ENCODE measurements around the gene TEKTIP1.
"Not testable (repeated sequence)": the region's sequence is repeated elsewhere in the genome, so short reads cannot be mapped to it uniquely, and the experiment has no call there.

The TEKTIP1 gene

GRCh38 chr19:3563709-3564524, 24.9 kb downstream of the TEKTIP1 start:
- no peak for DNase-seq

DNA sequence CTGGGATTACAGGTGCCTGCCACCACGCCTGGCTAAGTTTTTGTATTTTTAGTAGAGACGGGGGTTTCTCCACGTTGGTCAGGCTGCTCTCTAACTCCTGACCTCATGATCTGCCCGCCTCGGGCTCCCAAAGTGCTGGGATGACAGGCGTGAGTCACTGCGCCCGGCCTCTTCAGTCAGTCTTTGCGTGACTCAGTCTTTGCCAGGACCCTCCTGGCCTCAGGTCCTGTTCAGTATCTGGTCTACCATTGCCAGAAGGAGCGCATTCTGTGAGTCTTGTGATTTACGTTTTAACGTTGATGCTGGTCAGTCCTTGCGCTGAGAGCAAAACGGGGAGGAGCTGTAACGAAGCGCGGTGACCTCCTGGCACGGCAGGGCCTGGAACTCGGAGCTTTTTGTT, 26.2 kb downstream of the TEKTIP1 start:
- DNase-seq = no peak

DNA sequence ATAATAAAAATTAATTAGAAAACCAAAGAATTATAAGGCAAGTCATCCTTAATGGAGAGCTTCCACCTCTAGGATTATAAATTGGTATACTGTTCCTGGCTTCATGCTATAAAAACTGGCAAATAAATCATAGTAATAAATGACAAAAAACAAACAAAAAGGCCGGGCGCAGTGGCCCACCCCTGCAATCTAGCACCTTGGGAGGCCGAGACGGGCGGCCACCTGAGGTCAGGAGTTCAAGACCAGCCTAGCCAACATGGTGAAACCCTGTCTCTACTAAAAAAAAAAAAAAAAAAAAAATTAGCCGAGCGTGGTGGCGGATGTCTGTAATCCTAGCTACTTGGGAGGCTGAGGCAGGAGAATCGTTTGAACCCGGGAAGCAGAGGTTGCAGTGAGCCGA, 31.1 kb downstream of the TEKTIP1 start:
- DNase-seq = not testable (repeated sequence)

DNA sequence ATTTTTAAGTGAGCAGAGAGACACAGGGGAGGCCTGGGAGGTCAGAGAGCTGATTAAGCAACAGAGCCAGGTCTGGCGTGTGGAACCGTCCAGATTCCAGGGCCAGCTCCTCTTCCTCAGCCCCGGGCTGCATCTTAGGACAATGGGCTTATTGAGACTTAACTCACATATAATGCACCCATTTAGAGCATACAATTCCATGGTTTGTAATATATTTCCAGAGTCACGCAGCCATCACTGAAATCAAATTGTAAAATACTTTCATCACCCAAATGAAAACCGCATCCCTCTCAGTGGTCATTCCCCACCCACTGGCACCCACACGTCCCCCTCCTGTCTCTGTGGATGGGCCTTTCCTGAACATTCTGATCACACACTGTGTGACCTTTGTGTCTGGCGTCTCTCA, 31.6 kb downstream of the TEKTIP1 start:
- no peak for DNase-seq

GRCh38 chr19:3572132-3572854, 33.3 kb downstream of the TEKTIP1 start:
- DNase-seq = peak; percentile 97

GRCh38 chr19:3572855-3573161, 33.8 kb downstream of the TEKTIP1 start, which contains the start of gene HMG20B:
HMG20B (plus strand) TSS chr19:3572944; CDS start chr19:3573310, 366 bp downstream.
- DNase-seq = no peak

DNA sequence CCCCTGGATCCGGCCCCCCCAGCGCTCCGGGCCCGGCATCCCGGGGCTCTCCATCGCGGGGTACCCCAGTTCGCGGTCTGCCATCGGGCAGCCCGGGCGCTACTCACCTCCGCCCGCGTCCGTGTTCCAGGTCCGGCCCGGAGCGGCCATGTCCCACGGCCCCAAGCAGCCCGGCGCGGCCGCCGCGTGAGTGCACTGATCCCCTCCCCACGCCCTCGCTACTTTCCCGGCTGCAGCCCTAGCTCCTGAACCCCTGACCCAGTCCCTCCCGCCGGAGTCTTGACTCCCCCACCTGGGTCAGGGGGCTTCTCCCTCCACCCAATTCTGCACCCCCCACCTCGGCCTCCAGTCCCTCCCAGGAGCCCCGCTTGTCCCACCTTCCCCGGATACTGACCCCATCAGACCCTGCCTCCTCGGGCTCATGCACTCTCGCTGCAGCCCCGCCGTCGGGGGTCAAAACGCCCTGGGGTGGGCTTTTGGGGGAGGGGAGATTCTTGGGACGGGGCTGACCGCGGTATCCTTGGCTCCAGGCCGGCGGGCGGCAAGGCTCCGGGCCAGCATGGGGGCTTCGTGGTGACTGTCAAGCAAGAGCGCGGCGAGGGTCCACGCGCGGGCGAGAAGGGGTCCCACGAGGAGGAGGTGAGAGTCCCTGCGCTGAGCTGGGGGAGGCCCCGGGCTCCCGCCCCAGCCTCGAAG, 34.3 kb downstream of the TEKTIP1 start:
- DNase-seq = no peak

- DNase-seq = peak; percentile 98
Observed at GRCh38 chr19:3573858-3574637, 35.1 kb downstream of the TEKTIP1 start.

DNA sequence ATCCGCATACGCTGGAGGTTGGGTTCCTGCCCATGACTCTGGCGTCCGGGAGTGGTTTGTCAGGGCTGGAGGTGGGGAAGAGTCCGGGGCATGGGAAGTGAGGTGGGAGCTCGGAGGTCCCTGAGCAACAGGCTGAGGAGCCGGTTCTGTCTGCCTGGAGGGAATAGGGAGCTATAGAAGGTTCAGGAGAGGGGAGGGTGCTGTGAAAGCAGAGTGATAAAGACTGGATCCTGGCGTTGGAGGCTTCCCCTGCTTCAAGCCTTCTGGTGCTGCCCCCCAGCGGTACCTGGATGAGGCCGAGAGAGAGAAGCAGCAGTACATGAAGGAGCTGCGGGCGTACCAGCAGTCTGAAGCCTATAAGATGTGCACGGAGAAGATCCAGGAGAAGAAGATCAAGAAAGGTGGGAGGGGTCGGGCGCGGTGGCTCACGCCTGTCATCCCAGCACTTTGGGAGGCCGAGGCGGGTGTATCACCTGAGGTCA, 36.3 kb downstream of the TEKTIP1 start:
- DNase-seq = no peak

GRCh38 chr19:3575949-3576673, 37.1 kb downstream of the TEKTIP1 start:
- no peak for DNase-seq

DNA sequence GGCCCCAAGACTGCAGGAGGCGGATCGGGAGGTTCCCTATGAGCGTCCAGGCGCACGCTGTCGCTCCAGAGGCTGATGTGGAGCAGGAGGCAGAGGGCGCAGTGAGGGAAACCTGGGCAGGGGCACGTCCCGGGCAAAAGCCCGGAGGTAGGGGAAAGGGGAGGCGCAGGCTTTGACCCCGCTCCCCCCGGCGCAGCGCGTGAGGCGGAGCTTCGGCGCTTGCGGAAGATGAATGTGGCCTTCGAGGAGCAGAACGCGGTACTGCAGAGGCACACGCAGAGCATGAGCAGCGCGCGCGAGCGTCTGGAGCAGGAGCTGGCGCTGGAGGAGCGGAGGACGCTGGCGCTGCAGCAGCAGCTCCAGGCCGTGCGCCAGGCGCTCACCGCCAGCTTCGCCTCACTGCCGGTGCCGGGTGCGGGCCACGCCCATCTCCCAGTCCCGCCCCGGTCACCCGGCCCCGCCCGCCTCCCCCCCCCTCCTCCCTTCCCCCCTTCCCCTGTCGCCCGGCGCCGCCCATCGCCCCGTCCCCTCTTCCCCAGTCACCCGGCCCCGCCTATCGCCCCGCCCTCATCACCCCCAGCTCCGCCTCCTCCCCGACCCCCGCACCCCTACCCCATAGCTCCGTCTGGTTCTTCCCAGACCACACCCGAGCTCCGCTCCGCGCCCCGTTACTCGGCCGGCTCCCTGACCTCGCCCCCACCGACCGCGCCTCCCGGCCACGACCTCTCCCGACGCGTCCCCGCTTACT, 37.9 kb downstream of the TEKTIP1 start:
- DNase-seq = no peak

- no peak for DNase-seq
Observed at GRCh38 chr19:3577723-3578344, 38.9 kb downstream of the TEKTIP1 start.

- DNase-seq = no peak
Observed at GRCh38 chr19:3578390-3578789, 39.4 kb downstream of the TEKTIP1 start.

- no peak for DNase-seq
Observed at GRCh38 chr19:3580156-3580934, 41.4 kb downstream of the TEKTIP1 start.

DNA sequence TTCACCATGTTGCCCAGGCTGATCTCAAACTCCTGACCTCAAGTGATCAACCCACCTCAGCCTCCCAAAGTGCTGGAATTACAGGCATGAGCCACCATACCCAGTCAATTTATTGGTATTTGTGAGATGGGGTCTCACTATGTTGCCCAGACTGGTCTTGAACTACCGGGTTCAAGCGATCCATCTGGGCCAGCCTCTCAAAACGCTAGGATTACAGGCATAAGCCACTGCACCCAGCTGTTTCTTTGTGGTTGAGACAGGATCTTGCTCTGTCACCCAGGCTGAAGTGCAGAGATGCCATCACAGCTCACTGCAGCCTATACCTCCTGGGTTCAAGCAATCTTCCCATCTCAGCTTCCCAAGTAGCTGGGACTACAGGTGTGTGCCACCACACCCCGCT, 42.8 kb downstream of the TEKTIP1 start:
- DNase-seq = not testable (repeated sequence)

- not testable (repeated sequence) for DNase-seq
Observed at GRCh38 chr19:3584036-3584802, 45.2 kb downstream of the TEKTIP1 start.

- no peak for DNase-seq
Observed at GRCh38 chr19:3585301-3586126, 46.5 kb downstream of the TEKTIP1 start, which contains the start of gene GIPC3. GIPC3 (plus strand) TSS chr19:3585478; CDS start chr19:3585598, 120 bp downstream.

- no peak for DNase-seq
Observed at GRCh38 chr19:3586127-3586626, 47.2 kb downstream of the TEKTIP1 start.

Data from NCI-H1048 (cell line).